ENCODE data around the gene AKIRIN1. TPM values are rescaled to one million over a fixed set of nuclear protein-coding genes. Genes with fewer than 3 reads are reported as not detected.
"Not testable (repeated sequence)": the region's sequence is repeated elsewhere in the genome, so short reads cannot be mapped to it uniquely, and the experiment has no call there.

Gene AKIRIN1
- total RNA-seq, 1 donor from 2014 or later: 55.2 TPM

DNA sequence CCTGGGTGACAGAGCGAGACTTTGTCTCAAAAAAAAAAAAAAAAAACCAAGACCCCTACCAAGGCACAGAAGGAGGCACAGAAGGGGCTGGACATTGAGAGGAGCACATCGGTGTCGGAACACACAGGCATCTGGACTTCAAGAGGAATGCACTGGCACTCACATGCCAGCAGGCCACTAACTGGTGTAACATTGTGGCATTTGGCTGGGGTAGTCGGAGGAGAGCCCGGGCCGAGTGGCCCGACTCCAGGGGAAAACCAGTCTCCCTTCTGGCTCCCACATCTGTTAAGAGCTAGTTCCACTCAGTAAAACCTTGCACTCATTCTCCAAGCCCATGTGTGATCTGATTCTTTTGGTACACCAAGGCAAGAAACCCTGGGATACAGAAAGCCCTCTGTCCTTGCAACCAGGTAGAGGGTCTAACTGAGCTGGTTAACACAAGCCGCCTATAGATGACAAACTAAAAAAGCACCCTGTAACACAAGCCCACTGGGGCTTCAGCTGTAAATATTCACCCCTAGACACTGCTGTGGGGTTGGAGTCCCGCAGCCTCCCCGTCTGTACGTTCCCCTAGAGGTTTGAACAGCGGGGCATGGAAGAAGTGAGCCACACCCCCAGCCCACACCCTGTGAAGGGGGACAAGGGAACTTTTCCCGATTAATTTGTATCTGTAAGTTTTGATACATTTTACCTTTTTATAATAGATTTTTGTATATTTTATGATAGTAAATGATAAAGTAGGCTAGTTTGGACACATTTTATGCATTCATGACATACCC lies 17.2 kb upstream of the AKIRIN1 start:
- no peaks in the 10 kb centered on the region for H3K4me1 Mint-ChIP-seq (ENCODE audit: low read depth)
- no peak for DNase-seq (ENCODE audit: low spot score)

DNA sequence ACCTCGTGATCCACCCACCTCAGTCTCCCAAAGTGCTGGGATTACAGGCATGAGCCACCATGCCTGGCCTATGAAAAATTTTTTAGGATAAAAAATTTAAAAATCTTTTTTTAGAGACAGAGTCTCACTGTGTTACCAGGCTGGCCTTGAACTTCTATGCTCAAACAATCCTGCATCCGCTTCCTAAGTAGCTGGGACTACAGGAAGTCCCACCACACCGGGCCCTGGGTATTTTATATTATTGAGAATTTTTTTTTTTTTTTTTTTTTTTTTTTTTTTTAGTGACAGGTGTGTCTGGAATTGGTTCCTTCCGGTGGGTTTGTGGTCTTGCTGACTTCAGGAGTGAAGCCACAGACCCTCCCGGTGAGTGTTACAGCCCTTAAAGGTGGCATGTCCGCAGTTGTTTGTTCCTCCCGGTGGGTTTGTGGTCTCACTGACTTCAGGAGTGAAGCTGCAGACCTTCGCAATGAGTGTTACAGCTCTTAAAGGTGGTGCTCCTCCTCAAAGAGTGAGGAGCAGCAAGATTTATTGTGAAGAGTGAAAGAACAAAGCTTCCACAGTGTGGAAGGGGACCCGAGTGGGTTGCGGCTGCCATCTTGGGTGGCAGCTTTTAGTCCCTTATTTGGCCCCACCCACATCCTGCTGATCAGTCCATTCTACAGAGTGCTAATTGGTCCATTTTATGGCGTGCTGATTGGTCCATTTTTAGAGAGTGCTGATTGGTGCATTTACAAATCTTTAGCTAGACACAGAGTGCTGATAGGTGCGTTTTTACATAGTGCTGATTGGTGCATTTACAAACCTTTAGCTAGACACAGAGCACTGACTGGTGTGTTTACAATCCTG lies 13.5 kb upstream of the AKIRIN1 start:
- H3K9me3 Mint-ChIP-seq (ENCODE audit: low read depth); DNase-seq (ENCODE audit: low spot score); H3K4me3 Mint-ChIP-seq (ENCODE audit: unreplicated experiment); H3K4me1 Mint-ChIP-seq (ENCODE audit: low read depth); H3K36me3 Mint-ChIP-seq (ENCODE audit: low read depth); H3K27me3 Mint-ChIP-seq (ENCODE audit: low read depth); H3K27ac Mint-ChIP-seq (ENCODE audit: unreplicated experiment): not testable (repeated sequence)

More for the DNA sequence above, 17.2 kb upstream of the AKIRIN1 start:
- H3K27ac Mint-ChIP-seq (ENCODE audit: unreplicated experiment): no peak overlapping the region
- no peak overlapping the region for H3K4me3 Mint-ChIP-seq (ENCODE audit: unreplicated experiment)
- TF ChIP-seq, protein P1, sequence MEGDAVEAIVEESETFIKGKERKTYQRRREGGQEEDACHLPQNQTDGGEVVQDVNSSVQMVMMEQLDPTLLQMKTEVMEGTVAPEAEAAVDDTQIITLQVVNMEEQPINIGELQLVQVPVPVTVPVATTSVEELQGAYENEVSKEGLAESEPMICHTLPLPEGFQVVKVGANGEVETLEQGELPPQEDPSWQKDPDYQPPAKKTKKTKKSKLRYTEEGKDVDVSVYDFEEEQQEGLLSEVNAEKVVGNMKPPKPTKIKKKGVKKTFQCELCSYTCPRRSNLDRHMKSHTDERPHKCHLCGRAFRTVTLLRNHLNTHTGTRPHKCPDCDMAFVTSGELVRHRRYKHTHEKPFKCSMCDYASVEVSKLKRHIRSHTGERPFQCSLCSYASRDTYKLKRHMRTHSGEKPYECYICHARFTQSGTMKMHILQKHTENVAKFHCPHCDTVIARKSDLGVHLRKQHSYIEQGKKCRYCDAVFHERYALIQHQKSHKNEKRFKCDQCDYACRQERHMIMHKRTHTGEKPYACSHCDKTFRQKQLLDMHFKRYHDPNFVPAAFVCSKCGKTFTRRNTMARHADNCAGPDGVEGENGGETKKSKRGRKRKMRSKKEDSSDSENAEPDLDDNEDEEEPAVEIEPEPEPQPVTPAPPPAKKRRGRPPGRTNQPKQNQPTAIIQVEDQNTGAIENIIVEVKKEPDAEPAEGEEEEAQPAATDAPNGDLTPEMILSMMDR (IDR thresholded peaks at IDR 0.05): no peak
- H3K9me3 Mint-ChIP-seq (ENCODE audit: low read depth): peaks cover 4% of the 10 kb centered on the region
- H3K27me3 Mint-ChIP-seq (ENCODE audit: low read depth): no peaks in the 10 kb centered on the region
- H3K36me3 Mint-ChIP-seq (ENCODE audit: low read depth): peaks cover 2% of the 10 kb centered on the region

DNA sequence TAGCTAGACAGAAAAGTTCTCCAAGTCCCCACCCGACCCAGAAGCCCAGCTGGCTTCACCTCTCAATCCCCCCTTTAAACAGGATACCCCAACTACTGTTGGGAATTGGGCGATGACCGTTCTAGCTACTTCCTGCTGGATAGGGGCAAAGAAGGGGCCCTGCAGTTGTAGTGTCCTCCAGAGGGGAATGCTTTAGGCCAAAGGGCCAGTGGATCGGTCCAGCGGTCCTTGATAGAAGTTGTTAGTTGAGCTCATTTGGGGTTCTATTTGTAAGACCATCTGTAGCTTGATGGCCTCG lies 12.9 kb upstream of the AKIRIN1 start:
- not testable (repeated sequence) for DNase-seq (ENCODE audit: low spot score); H3K4me1 Mint-ChIP-seq (ENCODE audit: low read depth); H3K4me3 Mint-ChIP-seq (ENCODE audit: unreplicated experiment); H3K9me3 Mint-ChIP-seq (ENCODE audit: low read depth); H3K27ac Mint-ChIP-seq (ENCODE audit: unreplicated experiment); H3K27me3 Mint-ChIP-seq (ENCODE audit: low read depth); H3K36me3 Mint-ChIP-seq (ENCODE audit: low read depth)

DNA sequence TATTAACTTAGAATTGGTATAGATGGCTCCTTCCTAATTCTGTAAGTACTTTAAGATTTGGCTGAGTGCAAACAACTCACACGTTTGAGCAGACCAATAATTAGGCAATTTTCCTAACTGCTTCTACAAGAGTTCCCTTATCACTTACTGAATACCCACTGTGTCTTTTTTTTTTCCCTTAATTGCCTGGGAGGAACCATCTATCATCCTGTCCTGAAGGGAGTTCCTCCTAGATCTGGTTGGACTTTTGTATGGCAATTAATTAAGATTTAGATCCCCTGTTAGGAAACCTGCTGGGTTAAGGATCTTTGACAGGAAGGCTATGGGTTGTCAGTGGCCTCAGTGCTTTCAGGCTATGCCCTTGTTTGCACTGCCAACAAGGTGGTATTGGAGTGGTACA lies 11.7 kb upstream of the AKIRIN1 start:
- not testable (repeated sequence) for H3K9me3 Mint-ChIP-seq (ENCODE audit: low read depth); DNase-seq (ENCODE audit: low spot score); H3K4me3 Mint-ChIP-seq (ENCODE audit: unreplicated experiment); H3K36me3 Mint-ChIP-seq (ENCODE audit: low read depth); H3K27ac Mint-ChIP-seq (ENCODE audit: unreplicated experiment); H3K4me1 Mint-ChIP-seq (ENCODE audit: low read depth); H3K27me3 Mint-ChIP-seq (ENCODE audit: low read depth)

DNA sequence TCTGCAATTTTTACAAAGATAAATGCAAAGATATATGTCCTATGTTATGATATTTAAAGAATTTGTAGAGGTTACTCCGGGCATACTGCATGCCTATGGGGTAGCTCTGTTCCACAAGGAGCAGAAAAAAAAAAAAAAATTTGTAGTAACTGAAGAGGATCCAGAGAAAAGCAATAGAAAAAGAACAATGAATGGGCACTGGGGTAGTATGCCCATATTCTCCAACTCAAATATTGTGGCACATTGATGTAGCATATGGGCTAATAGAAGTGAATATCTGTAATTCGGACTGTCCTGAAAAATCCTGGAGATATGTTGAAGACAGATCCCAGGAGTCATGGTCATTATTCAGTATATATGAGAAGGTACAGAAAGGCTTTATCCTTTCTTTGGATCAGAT lies 1.1 kb upstream of the AKIRIN1 start:
- H3K9me3 Mint-ChIP-seq (ENCODE audit: low read depth): no peaks in the 10 kb centered on the region
- DNase-seq (ENCODE audit: low spot score): no peak
- H3K27ac Mint-ChIP-seq (ENCODE audit: unreplicated experiment): peak overlapping the region; percentile 83
- peaks cover 59% of the 10 kb centered on the region for H3K4me1 Mint-ChIP-seq (ENCODE audit: low read depth)
- TF ChIP-seq, protein P1 (IDR thresholded peaks at IDR 0.05): no peak
- peak overlapping the region; percentile 65 for H3K4me3 Mint-ChIP-seq (ENCODE audit: unreplicated experiment)
- no peaks in the 10 kb centered on the region for H3K27me3 Mint-ChIP-seq (ENCODE audit: low read depth)
- H3K36me3 Mint-ChIP-seq (ENCODE audit: low read depth): peaks cover 6% of the 10 kb centered on the region

DNA sequence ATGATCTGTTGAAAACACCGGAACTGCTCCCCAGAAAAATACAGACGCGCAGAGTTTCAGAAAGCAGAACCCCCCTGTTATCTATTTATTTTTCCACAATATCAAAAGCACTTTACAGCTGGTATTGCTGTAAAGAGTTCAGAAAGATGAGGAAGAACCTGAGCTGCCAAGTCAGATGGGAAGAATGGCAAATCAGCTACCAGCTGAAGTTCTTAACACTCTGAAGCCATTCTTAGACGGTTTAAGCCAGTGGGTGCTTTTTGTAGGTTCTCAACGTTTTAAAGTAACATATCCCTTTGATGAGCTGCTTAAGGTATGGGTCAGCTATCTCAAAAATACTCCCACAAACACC lies 714 bp upstream of the AKIRIN1 start:
- peaks cover 62% of the 10 kb centered on the region for H3K4me1 Mint-ChIP-seq (ENCODE audit: low read depth)
- H3K27ac Mint-ChIP-seq (ENCODE audit: unreplicated experiment): peak overlapping the region; percentile 83
- peaks cover 8% of the 10 kb centered on the region for H3K36me3 Mint-ChIP-seq (ENCODE audit: low read depth)
- no peaks in the 10 kb centered on the region for H3K27me3 Mint-ChIP-seq (ENCODE audit: low read depth)
- no peak for DNase-seq (ENCODE audit: low spot score)
- peak overlapping the region; percentile 65 for H3K4me3 Mint-ChIP-seq (ENCODE audit: unreplicated experiment)
- TF ChIP-seq, protein P1 (IDR thresholded peaks at IDR 0.05): no peak
- no peaks in the 10 kb centered on the region for H3K9me3 Mint-ChIP-seq (ENCODE audit: low read depth)

Measured in chondrocyte (in vitro differentiated cells).